ENCODE measurements around the gene DCST2. TPM values are rescaled to one million over a fixed set of nuclear protein-coding genes. Genes with fewer than 3 reads are reported as not detected.

Gene DCST2
- polyA plus RNA-seq, 6 donors from 2014 or later, result not detected

DNA sequence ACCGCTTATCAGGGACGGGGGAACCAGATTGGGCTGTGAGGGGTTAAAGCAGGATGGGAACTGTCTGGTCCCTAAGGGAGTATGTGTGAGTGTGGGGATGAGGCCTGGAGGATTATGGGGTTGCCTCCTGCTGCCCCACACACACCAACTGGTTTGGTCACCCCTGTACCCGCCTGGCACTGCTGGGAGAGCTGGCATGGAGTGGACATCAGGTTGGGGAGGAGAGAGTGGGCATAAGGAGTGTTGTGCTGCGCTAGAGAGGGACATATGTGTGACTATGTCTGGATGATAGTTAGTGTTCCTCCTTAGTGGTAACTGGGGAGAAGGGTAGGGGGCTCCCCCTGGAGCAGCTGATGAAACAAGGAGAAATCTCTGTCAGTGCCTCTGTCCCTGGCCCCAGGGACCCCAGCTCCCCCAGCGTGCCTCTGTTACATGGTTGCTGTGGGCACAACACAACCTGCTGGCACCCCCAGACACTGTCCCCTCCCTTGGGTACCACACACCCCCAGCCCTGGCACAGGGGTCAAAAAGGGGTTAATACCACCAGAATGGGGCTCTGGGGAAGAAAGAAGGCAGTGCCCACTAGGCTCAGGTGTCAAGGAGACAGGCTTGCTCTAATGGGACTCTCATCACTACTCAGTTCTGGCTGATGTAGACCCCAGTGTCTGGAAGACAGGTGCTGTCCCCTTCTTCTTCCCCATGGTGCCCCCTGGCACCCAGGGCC is 29.1 kb downstream of the DCST2 start:
- DNase-seq, result no peak
- H3K27me3 Mint-ChIP-seq, result no peaks in the 10 kb centered on the region
- H3K27ac Mint-ChIP-seq, result peak overlapping the region; percentile 41 to 95 (median 90)

DNA sequence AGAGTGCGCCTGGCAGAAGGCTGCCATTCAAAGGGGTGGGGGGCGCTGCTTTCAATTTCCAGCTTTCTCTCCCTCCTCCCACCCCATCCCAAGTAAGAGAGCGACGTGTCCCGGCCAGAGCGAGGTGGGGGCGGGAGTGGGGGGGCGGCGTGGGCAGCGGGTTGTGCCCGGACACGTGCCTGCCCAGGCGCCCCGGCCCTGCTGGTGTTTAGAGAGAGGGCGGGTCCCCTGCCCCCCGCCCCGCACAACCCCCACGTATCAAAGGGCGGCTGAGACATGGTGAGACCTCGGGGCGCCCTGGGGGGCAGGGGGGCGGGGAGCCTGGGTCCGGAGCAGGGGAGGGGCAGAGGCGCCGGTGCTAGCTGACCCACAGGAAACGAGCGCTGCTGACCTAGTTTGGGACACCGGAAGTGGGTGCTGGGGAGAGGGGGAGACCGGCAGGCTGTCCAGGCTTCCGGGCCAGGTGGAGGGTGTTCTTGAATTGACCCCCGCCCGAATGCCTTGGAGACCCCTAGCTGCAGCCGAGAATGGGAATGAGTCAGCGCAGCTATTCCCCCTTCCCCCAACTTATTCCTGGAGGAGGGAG is 29.7 kb downstream of the DCST2 start:
- ATAC-seq (ENCODE audit: low read depth in 2 of 2) (no peak), DNase-seq (no peak)
- H3K4me1 Mint-ChIP-seq, result peaks cover 50 to 72% (median 55%) of the 10 kb centered on the region in 3 donors
- no peaks in the 10 kb centered on the region for H3K9me3 Mint-ChIP-seq
- no peaks in the 10 kb centered on the region for H3K36me3 Mint-ChIP-seq
- H3K27ac Mint-ChIP-seq, result peak overlapping the region in 5 of 6 donors; percentile 72 to 98 (median 93)
- no peaks in the 10 kb centered on the region for H3K27me3 Mint-ChIP-seq
- H3K4me3 Mint-ChIP-seq, result peak overlapping the region; percentile 94 to 98 (median 96)

More for the DNA sequence above, 29.1 kb downstream of the DCST2 start:
- H3K36me3 Mint-ChIP-seq, result no peaks in the 10 kb centered on the region
- peaks cover 52 to 72% (median 56%) of the 10 kb centered on the region in 3 donors for H3K4me1 Mint-ChIP-seq
- no peaks in the 10 kb centered on the region for H3K9me3 Mint-ChIP-seq
- ATAC-seq (ENCODE audit: low read depth in 2 of 2), result no peak
- H3K4me3 Mint-ChIP-seq, result peak overlapping the region; percentile 82 to 98 (median 92)

DNA sequence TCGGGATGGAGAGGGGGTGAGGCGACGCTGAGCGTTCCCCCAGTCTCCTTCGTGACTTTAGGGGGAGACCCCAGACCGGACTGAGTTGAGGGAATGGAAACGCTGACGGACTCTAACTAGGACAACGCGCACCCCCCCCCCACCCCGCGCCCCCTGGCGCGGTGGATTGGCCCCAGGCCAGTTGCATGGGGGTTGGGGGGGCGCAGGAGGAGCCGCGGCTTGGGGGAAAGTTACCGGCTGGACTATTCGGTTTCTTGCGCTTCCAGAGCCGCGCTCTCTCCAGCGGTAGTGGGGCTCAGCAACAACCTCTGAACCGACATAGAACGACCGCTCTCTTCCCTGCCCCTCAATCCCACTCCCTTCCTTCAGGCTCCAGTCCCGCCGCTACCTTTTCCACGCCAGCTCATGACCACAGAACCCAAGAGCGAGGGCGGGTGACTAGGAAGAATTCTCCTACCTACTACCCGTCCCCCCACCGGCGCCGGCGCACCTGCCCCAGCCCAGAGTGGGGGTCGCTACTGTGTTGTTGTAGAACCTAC is 30.3 kb downstream of the DCST2 start:
- Mint-ChIP-seq H3K4me3 (peak overlapping the region; percentile 94 to 98 (median 96)), H3K36me3 (no peaks in the 10 kb centered on the region), H3K4me1 (peaks cover 47 to 70% (median 56%) of the 10 kb centered on the region in 3 donors), H3K27me3 (no peaks in the 10 kb centered on the region), H3K9me3 (no peaks in the 10 kb centered on the region), H3K27ac (peak overlapping the region; percentile 72 to 98 (median 91))
- ATAC-seq (ENCODE audit: low read depth in 2 of 2), result no peak
- DNase-seq, result no peak

DNA sequence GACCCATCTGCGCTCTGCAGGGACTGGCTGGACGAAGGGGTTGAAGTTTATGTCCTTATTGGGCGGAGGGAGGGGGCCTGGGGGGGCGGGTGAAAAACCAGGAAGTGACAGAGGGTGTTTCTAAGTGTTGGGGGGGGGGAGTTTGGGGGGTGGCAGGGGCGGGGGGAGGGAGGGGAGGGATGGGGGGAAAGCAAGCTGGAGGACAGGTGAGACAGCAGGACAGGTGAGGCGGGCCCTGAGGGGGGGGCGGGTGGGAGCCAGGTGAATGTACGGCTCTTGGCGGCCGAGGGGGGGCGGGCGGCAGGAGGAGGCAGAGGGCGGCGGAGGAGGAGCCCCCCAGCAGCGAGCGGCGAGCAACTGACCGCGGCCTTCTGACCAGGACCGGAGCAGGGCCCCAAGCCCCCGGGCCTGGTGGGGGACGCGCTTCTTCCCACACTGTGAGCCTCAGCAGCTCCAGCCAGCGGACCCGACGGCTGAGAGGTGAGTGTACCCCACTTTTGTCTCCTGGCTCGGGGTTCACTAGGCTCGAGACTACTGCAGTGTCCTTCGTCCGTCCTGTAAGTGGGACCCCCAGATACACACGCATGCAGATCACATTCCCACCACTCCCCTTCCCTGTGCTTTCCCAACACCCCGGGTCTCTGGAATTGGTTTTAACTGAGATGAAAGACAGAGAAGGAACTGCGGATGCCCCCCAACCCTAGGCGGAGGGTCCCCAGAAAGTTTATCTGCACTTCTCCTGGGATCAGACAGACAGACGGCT is 30.9 kb downstream of the DCST2 start, which contains the start of gene ZBTB7B:
ZBTB7B (plus strand) TSS at position 339 of the 763 bp plus-strand sequence. CDS start 11,859 bp downstream, outside the sequence.
- Mint-ChIP-seq H3K27ac (peak within 1 kb of the TSS; percentile 89 to 98 (median 95)), H3K4me3 (peak within 1 kb of the TSS; percentile 94 to 98 (median 96)), H3K9me3 (no peaks in the 10 kb centered on the region), H3K27me3 (no peaks in the 10 kb centered on the region), H3K36me3 (no peaks in the 10 kb centered on the region), H3K4me1 (peaks cover 48 to 69% (median 57%) of the 10 kb centered on the region in 3 donors)
- DNase-seq (no peak), ATAC-seq (ENCODE audit: low read depth in 2 of 2) (peak; percentile 5 to 6)

DNA sequence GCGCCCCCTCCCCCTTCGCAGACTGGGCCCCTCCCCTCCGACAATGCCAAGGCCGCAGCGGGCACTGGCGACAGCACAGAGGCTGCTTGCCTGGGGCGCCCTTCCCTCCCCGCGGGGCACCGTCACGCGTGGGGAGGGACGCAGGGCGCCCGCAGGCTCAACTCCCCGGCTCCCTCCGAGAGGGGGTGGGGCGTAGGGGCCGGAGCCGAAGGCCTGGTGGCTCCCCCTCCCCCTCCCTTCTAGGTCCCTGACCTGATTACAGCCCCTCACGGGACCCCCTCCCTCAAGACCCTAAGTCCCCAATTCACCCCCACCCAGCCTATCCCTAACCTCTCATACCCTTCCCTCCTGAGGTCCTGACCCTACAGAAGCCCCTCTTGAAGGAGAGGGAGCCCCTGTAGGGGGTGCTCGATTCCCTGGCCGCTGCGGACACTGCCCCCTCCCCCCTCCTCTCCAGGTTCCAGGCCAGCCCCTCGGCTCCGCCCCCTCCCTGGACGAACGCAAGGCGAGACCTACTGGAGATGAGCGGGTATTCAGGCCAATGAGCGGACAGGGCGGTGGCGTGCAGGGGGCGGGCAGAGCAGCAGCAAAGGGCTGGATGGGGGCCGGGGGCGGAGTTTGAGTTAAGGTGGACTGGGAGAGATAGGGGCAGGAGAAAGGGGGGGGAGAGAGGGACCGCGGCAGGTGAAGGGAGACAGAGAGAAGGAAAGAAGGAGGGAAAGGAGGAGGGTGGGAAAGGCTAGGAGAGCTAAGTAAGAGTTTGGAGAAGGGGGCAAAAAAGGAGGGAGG is 31.7 kb downstream of the DCST2 start:
- peaks cover 49 to 68% (median 51%) of the 10 kb centered on the region in 3 donors for H3K4me1 Mint-ChIP-seq
- H3K36me3 Mint-ChIP-seq, result no peaks in the 10 kb centered on the region
- no peaks in the 10 kb centered on the region for H3K9me3 Mint-ChIP-seq

DNA sequence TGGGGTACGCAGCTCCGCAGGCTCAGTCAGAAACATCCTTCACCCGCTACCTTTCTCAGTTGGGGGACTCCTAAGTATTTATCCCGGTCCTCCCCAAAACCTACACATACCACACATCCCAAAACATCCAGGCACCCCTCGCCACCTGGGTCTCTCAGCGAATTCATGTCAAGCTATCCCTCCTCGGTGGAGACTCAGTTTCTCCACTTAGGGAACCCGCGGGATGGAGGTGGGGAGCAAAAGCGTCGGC is 32.2 kb downstream of the DCST2 start:
- DNase-seq (peak; percentile 62), ATAC-seq (ENCODE audit: low read depth in 2 of 2) (no peak)
- Mint-ChIP-seq H3K27me3 (no peaks in the 10 kb centered on the region), H3K4me3 (peak overlapping the region; percentile 88 to 98 (median 96)), H3K36me3 (no peaks in the 10 kb centered on the region), H3K27ac (peak overlapping the region in 5 of 6 donors; percentile 76 to 94 (median 88)), H3K9me3 (no peaks in the 10 kb centered on the region), H3K4me1 (peaks cover 44 to 63% (median 46%) of the 10 kb centered on the region in 3 donors)

More for the DNA sequence above, 31.7 kb downstream of the DCST2 start:
- Mint-ChIP-seq H3K4me3 (peak overlapping the region; percentile 91 to 98 (median 96)), H3K27ac (peak overlapping the region; percentile 88 to 96 (median 94)), H3K27me3 (no peaks in the 10 kb centered on the region)
- ATAC-seq (ENCODE audit: low read depth in 2 of 2) (peak; percentile 74 to 75), DNase-seq (peak; percentile 97)

DNA sequence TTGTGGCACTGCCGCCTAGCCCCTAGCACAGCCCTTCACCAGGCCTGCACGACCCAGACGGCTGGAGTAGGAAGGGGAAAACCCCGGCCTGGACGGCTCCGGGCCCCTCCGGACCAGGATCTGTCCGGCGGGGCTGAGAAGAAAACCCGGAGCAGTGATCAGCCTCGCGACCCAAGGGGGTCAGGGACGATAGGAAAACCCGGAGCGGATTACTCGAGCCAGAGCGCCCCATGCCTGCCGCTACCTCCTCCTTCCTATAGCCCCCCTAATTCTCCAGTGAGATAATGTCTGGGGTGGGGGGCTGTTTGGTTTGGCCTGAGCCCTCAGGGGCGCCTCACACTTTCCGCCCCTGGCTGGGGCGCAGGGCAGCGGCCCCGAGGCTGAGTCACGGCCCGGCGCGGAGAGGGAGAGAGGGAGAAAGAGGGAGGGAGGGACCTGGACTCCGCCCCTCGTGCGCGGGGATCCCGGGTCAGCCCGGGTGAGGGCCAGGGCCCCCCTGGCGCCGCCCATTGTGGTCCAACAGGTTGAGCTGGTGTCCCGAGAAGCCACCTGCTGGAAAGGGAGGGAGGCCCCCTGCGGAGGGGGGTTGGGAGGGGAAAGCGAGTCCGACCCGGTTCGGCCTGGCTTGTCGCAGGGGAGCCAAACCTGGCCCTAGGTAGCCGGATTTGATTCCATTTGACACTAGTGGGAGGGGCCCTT is 32.7 kb downstream of the DCST2 start:
- H3K4me1 Mint-ChIP-seq, result peaks cover 40 to 63% (median 42%) of the 10 kb centered on the region in 3 donors
- peak; percentile 75 for DNase-seq
- peak overlapping the region in 5 of 6 donors; percentile 76 to 94 (median 88) for H3K27ac Mint-ChIP-seq
- peak overlapping the region; percentile 91 to 98 (median 96) for H3K4me3 Mint-ChIP-seq
- H3K36me3 Mint-ChIP-seq, result no peaks in the 10 kb centered on the region
- ATAC-seq (ENCODE audit: low read depth in 2 of 2), result peak; percentile 17 to 20
- H3K27me3 Mint-ChIP-seq, result no peaks in the 10 kb centered on the region
- H3K9me3 Mint-ChIP-seq, result no peaks in the 10 kb centered on the region

DNA sequence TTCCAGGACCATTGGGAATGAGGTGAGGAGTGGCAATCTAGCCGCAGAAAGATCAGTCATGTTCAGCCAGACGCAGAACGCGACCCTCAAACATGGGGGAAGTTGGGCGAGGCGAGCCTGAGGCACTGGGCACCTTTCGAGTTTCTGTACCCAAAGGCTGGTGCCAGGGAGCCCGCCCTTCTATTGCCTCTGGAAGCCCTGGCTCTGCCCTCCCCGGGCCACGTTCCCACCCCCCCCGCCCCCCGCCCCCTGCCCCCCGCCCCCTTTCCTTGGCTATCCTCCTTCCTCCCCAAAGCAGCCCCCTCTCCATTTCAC is 33.2 kb downstream of the DCST2 start:
- peak overlapping the region; percentile 91 to 98 (median 95) for H3K4me3 Mint-ChIP-seq
- ATAC-seq (ENCODE audit: low read depth in 2 of 2), result no peak
- no peaks in the 10 kb centered on the region for H3K27me3 Mint-ChIP-seq
- no peaks in the 10 kb centered on the region for H3K36me3 Mint-ChIP-seq
- no peak for DNase-seq
- peak overlapping the region; percentile 4 to 97 (median 91) for H3K27ac Mint-ChIP-seq
- H3K4me1 Mint-ChIP-seq, result peaks cover 34 to 61% (median 39%) of the 10 kb centered on the region in 3 donors
- H3K9me3 Mint-ChIP-seq, result no peaks in the 10 kb centered on the region

DNA sequence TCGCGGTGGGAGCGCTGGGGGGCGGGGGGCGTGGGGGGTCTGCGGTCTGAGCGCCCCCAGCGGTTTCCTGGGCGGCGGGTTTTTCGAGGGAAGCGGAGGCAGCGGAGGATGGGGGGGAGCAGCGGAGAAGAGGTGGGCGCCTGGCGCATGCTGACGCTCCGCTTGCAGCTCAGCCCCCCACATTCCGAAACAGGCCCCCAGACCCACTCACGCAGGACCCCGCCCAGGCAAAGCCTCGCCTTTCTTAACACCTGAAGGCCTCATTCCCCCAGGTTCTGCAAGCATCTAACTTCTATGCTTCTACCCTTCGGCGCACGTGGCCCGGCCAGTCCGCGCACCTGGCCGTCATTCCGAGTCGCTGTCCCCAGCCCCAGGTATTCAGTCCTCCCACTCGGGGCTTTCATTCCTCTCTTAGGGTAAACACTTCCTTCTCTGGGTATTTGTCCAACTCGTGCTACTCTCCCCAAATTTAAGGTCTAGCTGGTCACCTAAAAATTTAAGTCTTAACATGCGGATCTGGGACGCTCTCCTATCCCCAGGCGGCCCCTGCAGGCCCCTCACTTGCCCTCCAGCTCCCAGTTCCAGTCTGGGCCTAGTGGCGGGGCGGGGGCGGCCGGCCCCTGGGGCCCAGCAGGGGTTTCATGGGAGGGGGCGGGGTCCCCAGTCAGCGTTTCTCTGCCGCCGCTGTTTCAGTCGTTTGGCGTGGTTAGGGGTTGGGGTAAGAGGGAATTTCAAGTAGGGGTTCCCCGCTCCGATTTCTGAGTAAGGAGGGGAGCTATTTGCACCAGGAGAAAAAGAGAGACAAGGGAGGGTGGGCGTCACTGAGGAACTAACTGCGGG is 33.8 kb downstream of the DCST2 start:
- H3K4me3 Mint-ChIP-seq, result peak overlapping the region; percentile 91 to 98 (median 95)
- H3K9me3 Mint-ChIP-seq, result no peaks in the 10 kb centered on the region
- H3K36me3 Mint-ChIP-seq, result no peaks in the 10 kb centered on the region
- H3K27ac Mint-ChIP-seq, result peak overlapping the region; percentile 67 to 97 (median 91)
- peaks cover 35 to 59% (median 36%) of the 10 kb centered on the region in 3 donors for H3K4me1 Mint-ChIP-seq
- DNase-seq (peak; percentile 33), ATAC-seq (ENCODE audit: low read depth in 2 of 2) (peak in 1 of 2 donors; percentile 7)
- H3K27me3 Mint-ChIP-seq, result no peaks in the 10 kb centered on the region

DNA sequence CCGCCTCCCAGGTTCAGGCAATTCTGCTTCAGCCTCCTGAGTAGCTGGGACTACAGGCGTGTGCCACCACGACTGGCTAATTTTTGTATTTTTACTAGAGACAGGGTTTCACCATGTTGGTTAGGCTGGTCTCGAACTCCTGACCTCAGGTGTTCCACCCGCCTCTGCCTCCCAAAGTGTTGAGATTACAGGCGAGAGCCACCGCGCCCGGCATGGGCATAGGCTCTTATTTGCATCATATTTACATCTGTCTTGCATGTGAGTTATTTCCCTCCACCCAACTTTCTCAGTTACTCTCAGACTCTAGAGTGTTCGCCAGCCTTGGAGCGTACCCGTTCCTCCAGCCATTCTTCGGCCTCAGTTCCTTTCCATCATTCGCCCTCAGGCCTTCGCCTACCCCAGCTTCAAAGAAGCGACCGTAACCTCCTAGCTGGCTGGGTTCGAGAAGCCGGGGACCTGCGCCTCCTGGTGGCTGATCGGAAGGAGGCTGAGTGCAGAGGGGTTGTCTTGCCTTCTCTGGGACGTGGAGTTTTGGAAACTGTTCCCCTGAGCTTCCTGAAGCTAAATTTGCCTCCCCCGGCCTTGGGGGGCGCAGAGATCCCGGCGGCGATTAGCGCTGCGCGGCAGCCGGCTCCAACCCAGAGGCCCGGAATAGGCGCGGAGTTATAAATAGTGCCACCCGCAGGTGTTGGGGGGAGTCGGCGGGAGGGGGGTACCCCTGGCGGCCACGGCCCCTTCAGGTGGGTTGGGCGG is 34.6 kb downstream of the DCST2 start:
- peak; percentile 11 to 13 for ATAC-seq (ENCODE audit: low read depth in 2 of 2)
- Mint-ChIP-seq H3K4me1 (peaks cover 29 to 59% (median 31%) of the 10 kb centered on the region in 3 donors), H3K4me3 (peak overlapping the region; percentile 87 to 98 (median 94)), H3K9me3 (no peaks in the 10 kb centered on the region), H3K36me3 (no peaks in the 10 kb centered on the region), H3K27me3 (no peaks in the 10 kb centered on the region), H3K27ac (peak overlapping the region; percentile 49 to 88 (median 76))
- DNase-seq, result peak; percentile 49

DNA sequence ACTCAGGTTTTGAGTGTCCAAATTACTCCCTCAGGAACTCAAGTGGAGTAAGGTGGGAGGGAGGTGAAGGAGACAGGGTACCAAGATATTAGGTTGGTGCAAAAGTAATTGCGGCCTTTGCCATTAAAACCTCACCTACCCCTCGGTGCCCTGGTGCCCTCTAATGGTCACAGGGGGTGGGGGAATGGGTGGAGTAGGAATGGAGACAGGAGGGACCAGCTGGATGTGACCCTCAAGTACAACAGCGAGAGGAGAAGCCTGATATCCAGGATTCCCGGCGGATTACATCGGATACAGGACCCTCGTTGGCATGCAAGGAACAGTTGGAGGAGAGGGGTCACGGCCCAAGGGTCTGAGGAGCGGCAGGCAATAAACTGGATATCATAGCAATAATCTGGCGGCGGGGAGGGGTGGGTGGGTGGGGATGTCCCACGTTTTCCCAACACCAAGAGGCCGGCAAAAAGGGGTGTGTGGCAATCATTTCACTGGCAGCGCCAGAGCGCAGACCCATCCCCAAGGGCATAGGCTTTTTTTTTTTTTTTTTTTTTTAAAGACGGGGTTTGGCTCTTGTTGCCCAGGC is 35.3 kb downstream of the DCST2 start:
- Mint-ChIP-seq H3K9me3 (no peaks in the 10 kb centered on the region), H3K36me3 (no peaks in the 10 kb centered on the region), H3K27me3 (no peaks in the 10 kb centered on the region), H3K4me3 (peak overlapping the region in 6 of 8 donors; percentile 25 to 96 (median 66)), H3K4me1 (peaks cover 24 to 54% (median 25%) of the 10 kb centered on the region in 3 donors), H3K27ac (peak overlapping the region in 4 of 6 donors; percentile 42 to 70 (median 54))
- DNase-seq, result no peak
- ATAC-seq (ENCODE audit: low read depth in 2 of 2), result no peak

All from naive B cell (primary cell).